Activated CD8-positive, alpha-beta memory T cell treated with anti-CD3 and anti-CD28 coated beads, Interleukin-2, amount 50 U/mL, for 24 hours (primary cell): ENCODE results near the gene HMGCS2.
"Not testable (repeated sequence)": the region's sequence is repeated elsewhere in the genome, so short reads cannot be mapped to it uniquely, and the experiment has no call there.

Experiments
- DNase-seq: peaks from one replicate; pipeline ENCODE4 v3.0.0-alpha.2; 2020; ENCODE audit errors: extremely low read depth

Gene HMGCS2

GRCh38 chr1:119731741-119732430, 36.8 kb downstream of the HMGCS2 start:
- DNase-seq: no peak

- DNase-seq: no peak
Measured at GRCh38 chr1:119731060-119731459, 37.6 kb downstream of the HMGCS2 start.

GRCh38 chr1:119729044-119729443, 39.7 kb downstream of the HMGCS2 start:
- no peak for DNase-seq

GRCh38 chr1:119727991-119728390, 40.7 kb downstream of the HMGCS2 start:
- no peak for DNase-seq

- no peak for DNase-seq
Measured at GRCh38 chr1:119725626-119726025, 43.1 kb downstream of the HMGCS2 start.

- DNase-seq: no peak
Measured at GRCh38 chr1:119724611-119725218, 44.0 kb downstream of the HMGCS2 start.

- DNase-seq: no peak
Measured at GRCh38 chr1:119721896-119722295, 46.8 kb downstream of the HMGCS2 start.

GRCh38 chr1:119720866-119721440, 47.8 kb downstream of the HMGCS2 start:
- no peak for DNase-seq

GRCh38 chr1:119718972-119719371, 49.7 kb downstream of the HMGCS2 start:
- no peak for DNase-seq

- no peak for DNase-seq
Measured at GRCh38 chr1:119718409-119718808, 50.3 kb downstream of the HMGCS2 start.

GRCh38 chr1:119715542-119715941, 53.2 kb downstream of the HMGCS2 start:
- DNase-seq: no peak

- DNase-seq: no peak
Measured at GRCh38 chr1:119714583-119714982, 54.1 kb downstream of the HMGCS2 start.

GRCh38 chr1:119713749-119714456, 54.8 kb downstream of the HMGCS2 start:
- no peak for DNase-seq

- DNase-seq: no peak
Measured at GRCh38 chr1:119713039-119713748, 55.5 kb downstream of the HMGCS2 start.

- peak; percentile 15 for DNase-seq
Measured at GRCh38 chr1:119712342-119713038, 56.2 kb downstream of the HMGCS2 start.

- DNase-seq: peak; percentile 15
Measured at GRCh38 chr1:119711804-119712341, 56.8 kb downstream of the HMGCS2 start, which contains the start of gene PHGDH. PHGDH (plus strand) TSS chr1:119711934; CDS start chr1:119712023, 89 bp downstream.

GRCh38 chr1:119711356-119711803, 57.3 kb downstream of the HMGCS2 start:
- not testable (repeated sequence) for DNase-seq

- not testable (repeated sequence) for DNase-seq
Measured at GRCh38 chr1:119706599-119706998, 62.1 kb downstream of the HMGCS2 start.

GRCh38 chr1:119703666-119704450, 64.8 kb downstream of the HMGCS2 start:
- no peak for DNase-seq

GRCh38 chr1:119702384-119702783, 66.3 kb downstream of the HMGCS2 start:
- no peak for DNase-seq
